Rectal smooth muscle tissue (tissue), 1 donor: ENCODE data around the gene RNF157.

Experiments
- H3K27ac ChIP-seq: one replicate; pipeline ENCODE4 v1.7.0; 2013; ENCODE audit warnings: low read depth, low read length, inconsistent platforms
- H3K27me3 ChIP-seq: one replicate; pipeline ENCODE4 v1.7.0; 2013; ENCODE audit warnings: low read length; ENCODE audit not compliant: control insufficient read depth, insufficient read depth
- H3K36me3 ChIP-seq: one replicate; pipeline ENCODE4 v1.7.0; 2013; ENCODE audit warnings: low read length; ENCODE audit not compliant: control insufficient read depth, insufficient read depth
- H3K4me1 ChIP-seq: one replicate; pipeline ENCODE4 v1.7.0; 2013; ENCODE audit warnings: low read length; ENCODE audit not compliant: control insufficient read depth, insufficient read depth
- H3K4me3 ChIP-seq: one replicate; pipeline ENCODE4 v1.7.0; 2013; ENCODE audit warnings: low read length
- H3K9ac ChIP-seq: one replicate; pipeline ENCODE4 v1.7.0; 2013; ENCODE audit warnings: low read length

Gene RNF157

GRCh38 chr17:76139801-76140660, 100.3 kb downstream of the RNF157 start:
- Histone ChIP-seq H3K27ac (no peak overlapping the region), H3K27me3 (peaks cover 18% of the 10 kb centered on the region), H3K9ac (no peak overlapping the region), H3K4me1 (peaks cover 2% of the 10 kb centered on the region), H3K36me3 (no peaks in the 10 kb centered on the region), H3K4me3 (peak overlapping the region; percentile 29)

DNA sequence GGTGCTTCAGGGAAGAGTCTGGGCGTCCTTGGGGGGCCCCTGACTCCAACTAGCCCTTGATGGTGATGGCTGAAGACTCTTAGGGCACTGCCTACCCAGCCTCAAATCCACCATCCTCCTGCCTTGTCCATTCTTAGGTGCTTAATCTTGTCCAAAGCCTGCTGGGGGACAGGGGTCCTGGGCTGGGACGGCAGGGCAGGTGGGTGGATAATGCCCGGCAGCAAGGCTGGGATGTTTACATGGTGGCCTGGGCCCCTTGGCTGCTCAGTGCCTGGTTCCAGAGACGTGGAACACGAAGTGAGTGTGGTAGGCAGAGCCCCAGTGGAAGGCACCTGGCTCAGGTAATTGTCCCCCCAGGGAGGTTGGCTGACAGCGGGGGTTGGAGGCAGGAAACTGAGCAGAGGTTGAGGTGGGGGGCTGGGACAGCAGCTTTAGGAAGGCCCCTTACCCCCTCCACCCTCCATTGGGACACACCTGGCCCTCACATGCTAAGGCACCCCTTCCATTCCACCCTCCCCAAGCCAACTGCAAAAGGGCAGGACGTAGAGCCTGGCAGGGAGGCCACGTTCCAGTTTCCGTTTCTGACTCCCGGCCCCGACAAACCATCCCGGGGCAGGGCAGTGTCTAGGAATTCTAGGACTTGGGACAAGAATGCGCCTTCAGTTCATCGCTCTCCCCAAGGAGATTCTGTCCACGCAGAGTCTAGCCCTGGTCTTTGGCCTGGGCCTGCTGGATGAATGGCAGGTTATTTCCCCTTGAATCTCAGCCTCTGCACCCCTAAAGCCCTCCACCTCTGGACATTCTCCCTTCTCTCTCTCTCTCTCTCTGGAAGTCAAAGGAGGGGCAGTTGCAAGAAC, 101.2 kb downstream of the RNF157 start:
- H3K4me1 ChIP-seq = peaks cover 2% of the 10 kb centered on the region
- no peak overlapping the region for H3K4me3 ChIP-seq
- H3K9ac ChIP-seq = no peak overlapping the region
- H3K27ac ChIP-seq = no peak overlapping the region
- no peaks in the 10 kb centered on the region for H3K36me3 ChIP-seq
- H3K27me3 ChIP-seq = peaks cover 21% of the 10 kb centered on the region

- no peaks in the 10 kb centered on the region for H3K36me3 ChIP-seq
- H3K4me1 ChIP-seq = peaks cover 2% of the 10 kb centered on the region
- H3K4me3 ChIP-seq = no peak overlapping the region
- no peak overlapping the region for H3K9ac ChIP-seq
- no peak overlapping the region for H3K27ac ChIP-seq
- H3K27me3 ChIP-seq = peaks cover 21% of the 10 kb centered on the region
These were observed 101.9 kb downstream of the RNF157 start for GRCh38 chr17:76138234-76138895.

GRCh38 chr17:76137351-76138233, 102.7 kb downstream of the RNF157 start:
- peaks cover 2% of the 10 kb centered on the region for H3K4me1 ChIP-seq
- no peaks in the 10 kb centered on the region for H3K36me3 ChIP-seq
- no peak overlapping the region for H3K4me3 ChIP-seq
- H3K27me3 ChIP-seq = peaks cover 21% of the 10 kb centered on the region
- no peak overlapping the region for H3K9ac ChIP-seq
- no peak overlapping the region for H3K27ac ChIP-seq

GRCh38 chr17:76137001-76137350, 103.3 kb downstream of the RNF157 start:
- Histone ChIP-seq H3K36me3 (no peaks in the 10 kb centered on the region), H3K9ac (no peak overlapping the region), H3K27me3 (peaks cover 21% of the 10 kb centered on the region), H3K4me3 (no peak overlapping the region), H3K27ac (no peak overlapping the region), H3K4me1 (peaks cover 2% of the 10 kb centered on the region)

DNA sequence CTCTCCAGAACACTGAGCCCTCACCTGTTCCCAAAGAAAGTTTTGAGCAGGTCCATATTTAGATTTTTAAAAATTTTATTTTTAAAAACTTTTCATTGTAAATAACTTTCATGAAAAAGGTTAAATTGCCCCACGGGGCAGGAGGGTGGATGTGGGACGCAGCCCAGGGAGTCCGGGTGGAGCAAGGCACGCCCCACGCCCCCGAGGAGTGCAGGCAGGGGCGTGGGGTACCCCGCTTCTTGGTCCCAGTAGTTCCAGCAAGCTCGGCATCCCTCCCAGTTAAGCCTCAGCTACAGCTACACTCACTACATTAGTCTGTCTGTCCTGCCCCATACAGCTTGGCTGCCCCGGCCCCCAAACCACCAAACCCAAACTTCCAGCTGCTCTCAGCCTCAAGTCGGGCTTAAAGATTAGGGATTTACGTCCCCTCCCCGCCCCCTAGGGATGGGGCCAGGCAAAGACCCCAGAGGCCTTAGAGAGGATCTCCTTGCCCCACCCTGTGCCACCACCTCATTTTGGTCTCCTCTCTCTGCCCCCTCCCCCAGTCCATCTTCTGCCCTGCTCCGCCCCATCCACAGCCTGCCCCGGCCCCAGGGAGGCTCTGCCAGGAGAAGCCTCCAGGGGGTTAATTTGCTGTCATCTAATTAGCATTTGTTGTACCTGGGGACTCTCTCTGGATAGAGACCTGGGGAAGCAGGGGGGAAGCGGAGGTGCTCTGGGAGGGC, 103.9 kb downstream of the RNF157 start:
- no peak overlapping the region for H3K4me3 ChIP-seq
- H3K27ac ChIP-seq = no peak overlapping the region
- H3K9ac ChIP-seq = no peak overlapping the region
- H3K4me1 ChIP-seq = peaks cover 2% of the 10 kb centered on the region
- no peaks in the 10 kb centered on the region for H3K36me3 ChIP-seq
- H3K27me3 ChIP-seq = peaks cover 21% of the 10 kb centered on the region

DNA sequence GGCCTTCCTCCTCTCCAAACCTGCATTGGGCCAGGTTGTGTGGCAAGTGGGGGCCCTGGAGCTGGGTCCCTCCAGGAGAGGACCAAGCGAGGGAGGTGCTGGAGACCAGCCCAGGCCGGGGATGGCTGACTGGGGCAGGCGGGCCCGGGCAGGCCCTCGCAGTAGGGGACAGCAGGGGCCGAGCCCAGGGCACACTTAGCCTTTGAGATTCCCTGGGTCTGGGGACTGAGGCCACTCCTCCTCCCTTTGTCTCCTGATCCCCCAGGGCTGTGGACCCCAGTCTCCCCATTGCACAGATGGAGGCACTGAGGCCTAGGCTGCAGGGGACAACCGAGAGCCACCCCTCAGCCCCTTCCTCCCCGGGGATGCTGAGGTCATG, 104.5 kb downstream of the RNF157 start:
- Histone ChIP-seq H3K4me3 (no peak overlapping the region), H3K4me1 (peaks cover under 1% of the 10 kb centered on the region), H3K27ac (no peak overlapping the region), H3K27me3 (peaks cover 21% of the 10 kb centered on the region), H3K36me3 (no peaks in the 10 kb centered on the region), H3K9ac (no peak overlapping the region)

- Histone ChIP-seq H3K36me3 (no peaks in the 10 kb centered on the region), H3K27ac (no peak overlapping the region), H3K9ac (no peak overlapping the region), H3K27me3 (peaks cover 17% of the 10 kb centered on the region), H3K4me1 (no peaks in the 10 kb centered on the region), H3K4me3 (no peak overlapping the region)
These were observed 105.1 kb downstream of the RNF157 start for GRCh38 chr17:76134911-76135809.

- Histone ChIP-seq H3K27ac (no peak overlapping the region), H3K36me3 (no peaks in the 10 kb centered on the region), H3K27me3 (peaks cover 3% of the 10 kb centered on the region), H3K4me1 (no peaks in the 10 kb centered on the region), H3K9ac (no peak overlapping the region), H3K4me3 (no peak overlapping the region)
These were observed 107.5 kb downstream of the RNF157 start for GRCh38 chr17:76132574-76133338.
